HAP-1 (cell line): ENCODE data around the gene MAMDC4.
"Not testable (repeated sequence)": the region's sequence is repeated elsewhere in the genome, so short reads cannot be mapped to it uniquely, and the experiment has no call there.

Source experiments
- DNase-seq, 2 experiments: peaks; one replicate each; pipeline ENCODE4 v3.0.0-alpha.2; 2016 to 2020; ENCODE audit warnings: low spot score in 2 of 2
- H3K27me3 ChIP-seq: fragments of 250-450 bp; sonication (Bioruptor Pico); 2 replicates; pipeline ENCODE4 v1.5.1; 2020; ENCODE audit warnings: low read depth, mild to moderate bottlenecking, moderate library complexity
- H3K36me3 ChIP-seq: fragments of 250-450 bp; sonication (Bioruptor Pico); replicated peaks from 2 replicates; pipeline ENCODE4 v1.5.1; 2020; ENCODE audit warnings: mild to moderate bottlenecking
- H3K4me1 ChIP-seq: fragments of 250-450 bp; sonication (Bioruptor Pico); 2 replicates; pipeline ENCODE4 v1.5.1; 2020; ENCODE audit warnings: mild to moderate bottlenecking
- H3K4me3 ChIP-seq: fragments of 250-450 bp; sonication (Bioruptor Pico); 2 replicates; pipeline ENCODE4 v1.5.1; 2020; ENCODE audit warnings: mild to moderate bottlenecking, moderate library complexity
- H3K9me3 ChIP-seq: fragments of 250-450 bp; sonication (Bioruptor Pico); 2 replicates; pipeline ENCODE4 v1.5.1; 2020; ENCODE audit warnings: mild to moderate bottlenecking, moderate library complexity
- in situ Hi-C: fragments of 300-500 bp; cut with MboI; formaldehyde crosslinking; loops from 3 replicates; pipeline ENCODE4 v1.14.3; 2020; ENCODE audit warnings: low sequenced_read_pairs, inconsistent platforms, mixed read lengths

MAMDC4 gene

GRCh38 chr9:136829981-136830885 is 21.9 kb upstream of the MAMDC4 start:
- H3K36me3 ChIP-seq: peaks cover 71% of the 10 kb centered on the region

GRCh38 chr9:136831002-136831719 is 21.0 kb upstream of the MAMDC4 start:
- no peaks in the 10 kb centered on the region for H3K4me1 ChIP-seq
- no peak for DNase-seq
- no peak overlapping the region for H3K4me3 ChIP-seq
- in situ Hi-C loops: no loop called here
- no peaks in the 10 kb centered on the region for H3K27me3 ChIP-seq
- peaks cover 68% of the 10 kb centered on the region for H3K36me3 ChIP-seq
- H3K9me3 ChIP-seq: no peaks in the 10 kb centered on the region

More at GRCh38 chr9:136829981-136830885, 21.9 kb upstream of the MAMDC4 start:
- no peak overlapping the region for H3K4me3 ChIP-seq
- no peaks in the 10 kb centered on the region for H3K4me1 ChIP-seq
- no peaks in the 10 kb centered on the region for H3K9me3 ChIP-seq
- H3K27me3 ChIP-seq: no peaks in the 10 kb centered on the region
- in situ Hi-C loops: no loop called here
- no peak for DNase-seq

GRCh38 chr9:136831720-136832104 is 20.4 kb upstream of the MAMDC4 start:
- Histone ChIP-seq H3K4me1 (no peaks in the 10 kb centered on the region), H3K27me3 (no peaks in the 10 kb centered on the region), H3K36me3 (peaks cover 70% of the 10 kb centered on the region), H3K9me3 (no peaks in the 10 kb centered on the region), H3K4me3 (no peak overlapping the region)
- in situ Hi-C loops: no loop called here
- DNase-seq: no peak

GRCh38 chr9:136832581-136832980 is 19.6 kb upstream of the MAMDC4 start:
- Histone ChIP-seq H3K27me3 (no peaks in the 10 kb centered on the region), H3K9me3 (no peaks in the 10 kb centered on the region), H3K4me1 (no peaks in the 10 kb centered on the region), H3K36me3 (peaks cover 67% of the 10 kb centered on the region), H3K4me3 (no peak overlapping the region)
- DNase-seq: no peak
- in situ Hi-C loops: no loop called here

- H3K4me1 ChIP-seq, H3K9me3 ChIP-seq, H3K4me3 ChIP-seq, in situ Hi-C loops, H3K27me3 ChIP-seq, DNase-seq: not testable (repeated sequence)
- H3K36me3 ChIP-seq: peaks cover 57% of the 10 kb centered on the region
These were observed 18.6 kb upstream of the MAMDC4 start for GRCh38 chr9:136833381-136834048.

GRCh38 chr9:136835162-136835931 is 16.8 kb upstream of the MAMDC4 start:
- no peaks in the 10 kb centered on the region for H3K27me3 ChIP-seq
- H3K9me3 ChIP-seq: no peaks in the 10 kb centered on the region
- no peak overlapping the region for H3K4me3 ChIP-seq
- no peaks in the 10 kb centered on the region for H3K4me1 ChIP-seq
- no peak for DNase-seq
- in situ Hi-C loops: no loop called here
- H3K36me3 ChIP-seq: peaks cover 50% of the 10 kb centered on the region

- H3K27me3 ChIP-seq: no peaks in the 10 kb centered on the region
- H3K9me3 ChIP-seq: no peaks in the 10 kb centered on the region
- DNase-seq: peak in 1 of 2 experiments; percentile 14
- in situ Hi-C loops: no loop called here
- H3K36me3 ChIP-seq: peaks cover 42% of the 10 kb centered on the region
- no peak overlapping the region for H3K4me3 ChIP-seq
- H3K4me1 ChIP-seq: no peaks in the 10 kb centered on the region
These were observed 15.9 kb upstream of the MAMDC4 start for GRCh38 chr9:136835932-136836904.

- Histone ChIP-seq H3K4me3 (no peak overlapping the region), H3K9me3 (no peaks in the 10 kb centered on the region), H3K27me3 (no peaks in the 10 kb centered on the region), H3K4me1 (peaks cover under 1% of the 10 kb centered on the region; the same call in 1 of the 2 replicates), H3K36me3 (peaks cover 31% of the 10 kb centered on the region)
- peak in 1 of 2 experiments; percentile 8 for DNase-seq
- in situ Hi-C loops: no loop called here
These were observed 14.8 kb upstream of the MAMDC4 start for GRCh38 chr9:136837146-136837855.

- H3K27me3 ChIP-seq, DNase-seq, in situ Hi-C loops, H3K9me3 ChIP-seq, H3K4me3 ChIP-seq, H3K4me1 ChIP-seq: not testable (repeated sequence)
- peaks cover 29% of the 10 kb centered on the region for H3K36me3 ChIP-seq
These were observed 14.3 kb upstream of the MAMDC4 start for GRCh38 chr9:136837856-136838277.

- H3K36me3 ChIP-seq: peaks cover 29% of the 10 kb centered on the region
- H3K4me3 ChIP-seq: no peak overlapping the region
- in situ Hi-C loops: no loop called here
- no peaks in the 10 kb centered on the region for H3K9me3 ChIP-seq
- H3K27me3 ChIP-seq: no peaks in the 10 kb centered on the region
- H3K4me1 ChIP-seq: peaks cover 9% of the 10 kb centered on the region
- peak in 1 of 2 experiments; percentile 23 for DNase-seq
These were observed 13.6 kb upstream of the MAMDC4 start for GRCh38 chr9:136838314-136839228.
